AG10803 (cell line): ENCODE data around the gene ANKRD44.
A peak's percentile ranks its signal among the peaks of the same experiment; 100 is the strongest.

Experiments
- DNase-seq: peaks from one replicate; pipeline ENCODE4 v3.0.0; 2010; ENCODE audit warnings: low read depth
- H3K4me3 ChIP-seq: 2 replicates; pipeline ENCODE4 v1.5.1; 2011; ENCODE audit warnings: mild to moderate bottlenecking, low read length, control low read depth
- TF ChIP-seq, protein P1 (sequence below): conservative IDR thresholded peaks from 2 replicates; pipeline ENCODE4 v1.5.1; 2011; ENCODE audit warnings: mild to moderate bottlenecking, low read length, control low read depth, inconsistent platforms

The ANKRD44 gene

DNA sequence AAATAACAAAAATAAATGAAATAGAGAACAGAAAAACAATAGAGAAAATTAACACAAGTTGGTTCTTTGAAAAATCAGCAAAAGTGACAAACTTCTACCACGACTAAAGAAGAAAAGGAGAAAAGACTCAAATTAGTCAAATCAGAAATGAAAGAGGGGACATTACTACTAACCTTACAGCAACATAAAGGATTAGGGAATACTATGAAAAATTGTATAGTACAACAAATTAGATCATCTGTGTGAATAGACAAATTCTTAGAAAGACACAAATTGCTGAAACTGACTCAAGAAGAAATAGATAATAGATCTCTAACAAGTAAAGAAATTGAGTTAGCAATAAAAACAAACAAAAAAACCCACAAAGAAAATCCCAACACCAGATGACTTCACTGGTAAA lies 335.6 kb downstream of the ANKRD44 start:
- TF ChIP-seq, protein P1, sequence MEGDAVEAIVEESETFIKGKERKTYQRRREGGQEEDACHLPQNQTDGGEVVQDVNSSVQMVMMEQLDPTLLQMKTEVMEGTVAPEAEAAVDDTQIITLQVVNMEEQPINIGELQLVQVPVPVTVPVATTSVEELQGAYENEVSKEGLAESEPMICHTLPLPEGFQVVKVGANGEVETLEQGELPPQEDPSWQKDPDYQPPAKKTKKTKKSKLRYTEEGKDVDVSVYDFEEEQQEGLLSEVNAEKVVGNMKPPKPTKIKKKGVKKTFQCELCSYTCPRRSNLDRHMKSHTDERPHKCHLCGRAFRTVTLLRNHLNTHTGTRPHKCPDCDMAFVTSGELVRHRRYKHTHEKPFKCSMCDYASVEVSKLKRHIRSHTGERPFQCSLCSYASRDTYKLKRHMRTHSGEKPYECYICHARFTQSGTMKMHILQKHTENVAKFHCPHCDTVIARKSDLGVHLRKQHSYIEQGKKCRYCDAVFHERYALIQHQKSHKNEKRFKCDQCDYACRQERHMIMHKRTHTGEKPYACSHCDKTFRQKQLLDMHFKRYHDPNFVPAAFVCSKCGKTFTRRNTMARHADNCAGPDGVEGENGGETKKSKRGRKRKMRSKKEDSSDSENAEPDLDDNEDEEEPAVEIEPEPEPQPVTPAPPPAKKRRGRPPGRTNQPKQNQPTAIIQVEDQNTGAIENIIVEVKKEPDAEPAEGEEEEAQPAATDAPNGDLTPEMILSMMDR = no peak
- no peak for DNase-seq

DNA sequence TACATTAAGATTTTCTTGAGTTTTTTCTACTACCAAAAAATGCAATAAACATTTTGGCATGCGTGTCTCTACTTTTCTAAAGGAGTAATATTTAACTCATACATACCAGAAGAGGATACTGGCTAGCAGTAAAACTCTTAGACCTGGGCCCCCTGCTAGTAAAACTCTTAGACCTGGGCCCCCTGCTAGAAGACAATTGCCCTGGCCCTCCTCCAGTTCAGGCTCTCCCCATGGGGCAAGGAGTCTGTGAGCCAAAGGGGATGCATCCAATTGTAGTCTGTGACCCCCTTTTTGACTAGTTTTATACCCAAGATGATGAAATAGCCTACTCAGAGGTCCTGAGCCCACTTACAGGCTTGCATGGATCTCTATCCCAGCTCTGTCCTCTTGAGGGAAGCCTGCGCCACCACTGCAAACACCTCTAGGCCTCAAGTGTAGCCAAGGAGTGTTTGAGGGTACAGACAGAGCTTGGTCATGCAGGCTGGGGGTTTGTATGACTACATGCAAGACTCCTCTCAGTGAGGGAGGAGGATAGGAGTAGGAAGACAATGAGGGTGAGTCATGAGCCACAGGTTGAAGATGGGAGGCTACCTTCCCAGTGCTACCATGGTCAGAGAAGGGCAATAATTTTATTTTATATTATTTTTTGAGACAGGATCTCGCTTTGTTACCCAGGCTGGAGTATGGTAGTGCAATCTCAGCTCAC lies 338.9 kb downstream of the ANKRD44 start:
- no peak overlapping the region for H3K4me3 ChIP-seq
- TF ChIP-seq, protein P1 = no peak
- DNase-seq = no peak

More for the DNA sequence above, 335.6 kb downstream of the ANKRD44 start:
- no peak overlapping the region for H3K4me3 ChIP-seq

DNA sequence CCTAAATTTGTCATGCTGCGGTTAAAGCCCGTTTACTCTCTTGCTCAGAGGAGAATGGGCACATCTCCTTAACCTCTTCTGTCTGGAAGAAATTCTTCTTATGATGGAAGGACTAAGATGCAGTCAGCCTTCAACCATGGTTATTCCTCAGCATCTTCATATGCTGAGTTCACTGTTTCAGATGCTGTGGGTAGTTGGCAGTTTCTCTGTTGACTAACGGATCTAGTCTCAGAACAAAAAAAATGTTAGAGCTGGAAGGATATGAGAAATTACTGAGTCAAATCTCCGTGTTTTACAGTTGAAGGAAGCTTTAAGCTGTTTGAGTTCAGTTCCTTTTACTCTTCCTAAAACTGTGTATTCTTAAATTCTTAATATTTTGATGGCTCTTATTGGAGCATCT lies 340.5 kb downstream of the ANKRD44 start:
- no peak overlapping the region for H3K4me3 ChIP-seq
- TF ChIP-seq, protein P1 = no peak
- DNase-seq = peak; percentile 17

DNA sequence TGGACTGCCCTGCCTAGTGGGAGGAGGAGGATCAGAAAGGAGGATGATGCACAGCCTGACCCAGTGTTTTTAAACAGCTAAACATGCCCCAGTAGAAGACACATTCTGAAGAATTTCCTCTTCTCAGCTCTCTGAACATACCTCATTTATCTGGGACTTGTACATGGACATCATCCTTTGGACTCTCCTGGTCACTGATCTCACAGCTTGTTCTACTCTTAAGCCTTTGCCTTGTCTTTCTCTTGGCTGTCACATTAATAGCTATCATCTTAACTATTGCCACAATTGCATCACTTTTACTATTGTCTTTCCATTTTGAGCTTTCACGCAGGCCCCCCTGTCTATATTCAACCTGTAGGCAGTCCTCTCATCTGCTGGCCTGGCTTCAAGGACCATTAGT lies 342.1 kb downstream of the ANKRD44 start:
- DNase-seq = no peak
- TF ChIP-seq, protein P1 = no peak
- no peak overlapping the region for H3K4me3 ChIP-seq

DNA sequence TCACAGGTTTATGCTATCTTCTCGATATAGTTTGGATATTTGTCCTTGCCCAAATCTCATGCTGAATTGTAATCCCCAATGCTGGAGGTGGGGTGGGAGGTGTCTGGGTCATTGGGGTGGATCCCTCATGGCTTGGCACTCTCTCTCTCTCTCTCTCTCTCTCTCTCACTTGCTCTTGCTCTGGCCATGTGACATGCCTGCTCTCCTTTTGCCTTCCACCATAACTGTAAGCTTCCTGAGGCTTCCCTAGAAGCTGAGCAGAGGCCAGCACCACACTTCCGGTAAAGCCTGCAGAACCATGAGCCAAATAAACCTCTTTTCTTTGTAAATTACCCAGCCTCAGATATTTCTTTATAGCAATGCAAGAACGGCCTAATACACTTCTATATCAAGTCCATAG lies 342.8 kb downstream of the ANKRD44 start:
- no peak overlapping the region for H3K4me3 ChIP-seq
- TF ChIP-seq, protein P1 = no peak
- DNase-seq = no peak

DNA sequence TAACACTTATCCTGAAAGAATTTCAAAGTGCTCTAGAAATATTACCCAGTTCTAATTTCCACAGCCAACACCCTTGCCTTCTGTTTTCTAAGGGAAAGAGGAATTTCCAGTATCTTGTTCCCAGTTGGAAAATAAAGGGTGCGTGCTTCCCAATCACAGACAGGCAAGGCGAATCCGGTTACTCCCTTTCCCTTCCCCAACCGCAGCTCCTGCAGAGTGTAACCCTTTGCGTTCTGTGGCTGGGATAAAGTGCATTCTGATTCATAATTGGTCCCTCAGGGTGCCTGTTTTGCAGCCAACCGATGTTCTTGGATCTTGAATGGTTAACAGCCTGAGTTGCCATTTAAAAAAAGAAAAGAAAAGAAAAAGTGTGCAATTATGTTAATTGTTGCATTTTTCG lies 343.5 kb downstream of the ANKRD44 start:
- peak overlapping the region; percentile 38 for H3K4me3 ChIP-seq
- peak; percentile 36 for DNase-seq
- TF ChIP-seq, protein P1 = no peak

DNA sequence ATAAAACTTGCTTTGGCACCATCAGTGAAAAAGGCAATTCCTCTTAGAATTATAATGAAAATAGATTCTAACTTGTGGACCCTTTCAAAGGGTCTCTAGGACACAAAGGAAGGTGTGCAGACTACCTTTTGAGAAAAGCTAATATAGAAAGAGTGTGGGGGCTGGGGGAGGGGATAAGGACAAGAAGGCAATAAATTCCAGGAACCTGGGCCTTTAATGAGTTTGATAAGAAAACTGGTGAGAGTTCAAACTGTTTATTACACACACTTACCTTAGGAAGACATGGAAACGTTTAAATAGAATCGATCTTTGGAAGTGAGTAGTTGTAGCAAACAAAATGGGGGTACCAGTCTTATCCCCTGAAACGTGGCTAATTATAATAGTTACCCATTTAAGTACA lies 344.5 kb downstream of the ANKRD44 start:
- H3K4me3 ChIP-seq = no peak overlapping the region
- TF ChIP-seq, protein P1 = no peak
- no peak for DNase-seq
